ENCODE data around the gene VSIR.
A peak's percentile ranks its signal among the peaks of the same experiment; 100 is the strongest.

The VSIR gene

DNA sequence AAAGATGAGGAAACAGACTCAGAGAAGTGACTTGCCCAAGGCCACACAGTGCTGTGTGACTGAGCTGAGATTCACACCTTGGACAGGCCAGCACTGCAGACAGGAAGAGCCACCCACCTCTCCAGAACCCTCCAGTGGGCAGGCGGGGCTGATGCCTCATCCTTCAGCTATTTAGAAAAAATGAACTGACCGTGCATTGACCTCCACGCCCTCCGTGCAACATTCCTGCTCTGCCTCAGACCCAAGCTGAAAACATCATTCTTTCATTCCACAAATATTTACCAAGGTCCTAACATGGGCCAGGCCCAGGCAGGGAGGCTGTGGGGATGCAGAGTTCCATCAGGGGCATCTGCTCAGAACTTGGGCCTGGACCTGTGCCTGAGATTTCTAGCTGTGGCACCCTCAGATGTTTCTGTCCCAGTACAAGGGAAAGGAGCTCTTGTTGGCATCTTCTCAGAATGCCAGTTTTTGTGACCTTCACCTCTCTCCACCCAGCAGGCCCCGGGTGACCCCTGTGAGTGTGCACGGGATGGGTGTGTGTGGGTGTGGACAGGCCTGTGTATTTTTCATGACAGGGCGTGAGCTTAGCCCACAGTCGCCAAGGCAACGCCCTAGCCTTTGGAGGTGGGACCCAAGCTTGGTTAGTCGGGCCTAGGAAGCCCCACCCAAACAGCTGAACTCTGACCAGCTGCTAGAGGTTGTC lies 6.5 kb downstream of the VSIR start:
- DNase-seq (ENCODE audit: extremely low read depth, low read depth), result peak; percentile 90
- no peak for TF ChIP-seq CTCF (IDR thresholded peaks at IDR 0.05; ENCODE audit: low read depth, low read length)

GRCh38 chr10:71765906-71766716 lies 7.2 kb downstream of the VSIR start:
- TF ChIP-seq CTCF (IDR thresholded peaks at IDR 0.05; ENCODE audit: low read depth, low read length), result no peak
- DNase-seq (ENCODE audit: extremely low read depth, low read depth), result no peak

- no peak for DNase-seq (ENCODE audit: extremely low read depth, low read depth)
Observed at GRCh38 chr10:71765176-71765904, 8.0 kb downstream of the VSIR start.

DNA sequence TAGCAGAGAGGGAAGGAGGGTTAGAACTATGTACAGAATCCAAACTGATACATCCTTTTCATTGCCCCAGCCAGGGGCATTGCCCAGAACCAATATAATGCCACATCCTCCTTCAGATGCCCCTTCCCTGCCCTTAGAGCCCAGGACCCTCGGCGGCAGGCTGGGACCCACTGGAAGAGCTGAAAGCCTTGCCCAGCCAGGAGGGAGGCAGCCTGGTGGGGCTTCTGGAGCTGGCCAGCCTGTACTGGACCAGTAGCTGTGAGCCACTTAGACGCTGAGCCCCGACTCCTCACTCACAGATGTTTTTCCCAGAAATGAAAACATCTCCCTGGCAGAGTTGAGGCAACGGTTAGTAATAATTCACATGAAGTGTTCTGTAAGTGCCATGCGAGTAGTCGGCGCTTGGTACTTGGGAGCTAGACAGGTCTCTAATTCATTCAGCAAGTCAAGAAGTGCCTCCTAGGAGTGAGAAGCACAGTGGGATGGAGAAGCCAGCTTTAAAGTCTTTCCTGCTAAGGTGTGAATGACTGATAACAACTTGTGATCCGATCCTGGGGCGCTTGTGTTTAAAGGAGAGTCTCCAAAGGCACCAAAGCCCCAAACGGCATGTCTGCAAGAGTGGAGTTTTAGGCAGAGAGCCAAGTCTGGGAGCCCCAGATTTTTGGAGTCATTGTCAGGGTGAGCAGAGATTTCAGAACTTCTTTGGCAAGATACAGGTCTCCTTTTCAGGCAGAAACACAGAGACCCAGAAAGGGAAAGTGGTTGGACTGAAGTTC lies 9.8 kb downstream of the VSIR start:
- no peak for DNase-seq (ENCODE audit: extremely low read depth, low read depth)
- TF ChIP-seq CTCF (IDR thresholded peaks at IDR 0.05; ENCODE audit: low read depth, low read length), result no peak

More at GRCh38 chr10:71765176-71765904, 8.0 kb downstream of the VSIR start:
- no peak for TF ChIP-seq CTCF (IDR thresholded peaks at IDR 0.05; ENCODE audit: low read depth, low read length)

- no peak for DNase-seq (ENCODE audit: extremely low read depth, low read depth)
- TF ChIP-seq CTCF (IDR thresholded peaks at IDR 0.05; ENCODE audit: low read depth, low read length), result no peak
Observed at GRCh38 chr10:71762324-71762723, 11.0 kb downstream of the VSIR start.

DNA sequence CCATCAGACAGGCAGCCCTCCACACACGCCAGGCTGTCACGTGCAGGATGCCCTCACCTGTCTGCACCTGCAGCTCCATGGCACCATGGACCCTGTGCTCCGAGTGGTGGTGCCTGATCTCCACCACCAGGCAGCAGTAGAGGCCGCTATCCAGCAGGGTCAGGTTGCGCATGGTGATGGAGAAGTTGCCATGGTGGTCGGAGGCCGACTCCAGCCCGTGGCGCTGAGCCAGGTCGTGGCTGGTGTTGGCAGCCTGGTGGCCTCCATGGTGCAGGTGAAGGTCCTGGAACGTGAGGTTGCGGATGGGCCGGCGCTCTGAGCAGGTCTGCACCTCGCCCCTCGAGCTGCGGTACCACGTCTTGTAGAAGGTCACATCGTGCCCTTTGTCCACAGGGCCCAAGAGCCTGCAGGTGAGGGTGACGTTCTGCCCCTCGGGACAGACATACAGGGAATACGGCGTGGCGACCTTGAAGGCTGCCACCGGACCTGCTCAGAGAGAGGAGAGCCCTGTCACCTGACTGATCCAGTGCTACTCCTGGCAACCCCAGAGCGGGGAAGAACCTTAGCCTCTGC lies 11.7 kb downstream of the VSIR start:
- no peak for DNase-seq (ENCODE audit: extremely low read depth, low read depth)
- TF ChIP-seq CTCF (IDR thresholded peaks at IDR 0.05; ENCODE audit: low read depth, low read length), result no peak
